ENCODE results near the gene ARL14EP.

- TF ChIP-seq CTCF (IDR thresholded peaks at IDR 0.05) (no peak), POLR2A (IDR thresholded peaks at IDR 0.05) (no peak)
These were observed 57.9 kb downstream of the ARL14EP start for GRCh38 chr11:30380846-30381245.
